ENCODE measurements around the gene CD27. TPM values are rescaled to one million over a fixed set of nuclear protein-coding genes. Genes with fewer than 3 reads are reported as not detected.

Gene CD27
- total and polyA plus RNA-seq, 9 of the 15 experiments (the other 6 are each of a cell fraction or from before 2014, with no cell fraction given): 0.24 TPM; not detected in 8

GRCh38 chr12:6469609-6470374, 25.0 kb downstream of the CD27 start:
- ATAC-seq (peak; percentile 17; the same call in 2 of the 3 replicates), DNase-seq (ENCODE audit: extremely low read depth in 1 of 4, low spot score in 3 of 4) (peak in 1 of 4 experiments; percentile 46), FAIRE-seq (peak; percentile 15)
- peaks cover 14 to 19% of the 10 kb centered on the region in 2 experiments; a peak in 4 of 5 replicates for H3K4me1 ChIP-seq (replicated peaks in 1 of 2; ENCODE audit: control insufficient read depth in 2 of 2, insufficient read depth in 2 of 2, low read length in 2 of 2)
- intact Hi-C loops (cut with micrococcal nuclease) (loop anchor here (5.0 kb wide), 1 partner anchor 132 kb away; no protein-coding TSS in a partner anchor), in situ Hi-C loops (cut with MboI) (loop anchor here (25.0 kb wide), 1 partner anchor 407 kb away; no protein-coding TSS in a partner anchor)
- peak overlapping the region; percentile 69 for H3K4me3 ChIP-seq
- peaks cover 8% of the 10 kb centered on the region; the same call in 2 of the 3 replicates for H3K36me3 ChIP-seq (ENCODE audit: control insufficient read depth, insufficient read depth, low read length)
- H3K9me3 ChIP-seq (replicated peaks; ENCODE audit: control insufficient read depth, insufficient read depth, low read depth, low read length): no peaks in the 10 kb centered on the region
- POLR2A ChIA-PET: interaction anchor here (0.6 to 2.3 kb wide), 20 partner anchors 8 to 474 kb away, joined by 3 to 12 read pairs (median 5); partner anchors contain the start of genes C12orf57, GAPDH, MRPL51 and RNU7-1
- H3K27me3 ChIP-seq (ENCODE audit: control insufficient read depth in 2 of 2, insufficient read depth in 2 of 2, low read length in 2 of 2): no peaks in the 10 kb centered on the region
- H3K9me1 ChIP-seq (ENCODE audit: control insufficient read depth, insufficient read depth, low read length): no peaks in the 10 kb centered on the region
- no peaks in the 10 kb centered on the region; the same call in 2 of the 3 replicates for H3K79me2 ChIP-seq (ENCODE audit: control insufficient read depth, insufficient read depth, low read length)
- 38% methylated on average over 8 of the region's 16 CpGs for WGBS (ENCODE audit: insufficient coverage, low coverage, missing lambda C conversion rate)
- peak overlapping the region; percentile 86 for H2AFZ ChIP-seq (ENCODE audit: low read depth, low read length)
- TSS peak; percentile 53 for BruUV-seq (replicated peaks)
- H3K9ac ChIP-seq (ENCODE audit: insufficient read depth in 1 of 2, low read depth in 2 of 2, low read length in 2 of 2): peak overlapping the region; percentile 52 to 92; a peak in 3 of 4 replicates
- H3K4me2 ChIP-seq (ENCODE audit: insufficient read depth, low read length): peak overlapping the region; percentile 84
- H4K20me1 ChIP-seq (replicated peaks; ENCODE audit: control insufficient read depth, insufficient read depth, low read length): no peaks in the 10 kb centered on the region
- CTCF ChIA-PET (ENCODE audit: low intra/inter-chr PET ratio): no interaction called here
- peak overlapping the region; percentile 63; the same call in 2 of the 3 replicates for H3K27ac ChIP-seq (ENCODE audit: extremely low read depth, low read depth, low read length)
- no peak for TF ChIP-seq ZNF133 (CRISPR knock-in tag; IDR thresholded peaks at IDR 0.05)
- TF ChIP-seq, protein P1, sequence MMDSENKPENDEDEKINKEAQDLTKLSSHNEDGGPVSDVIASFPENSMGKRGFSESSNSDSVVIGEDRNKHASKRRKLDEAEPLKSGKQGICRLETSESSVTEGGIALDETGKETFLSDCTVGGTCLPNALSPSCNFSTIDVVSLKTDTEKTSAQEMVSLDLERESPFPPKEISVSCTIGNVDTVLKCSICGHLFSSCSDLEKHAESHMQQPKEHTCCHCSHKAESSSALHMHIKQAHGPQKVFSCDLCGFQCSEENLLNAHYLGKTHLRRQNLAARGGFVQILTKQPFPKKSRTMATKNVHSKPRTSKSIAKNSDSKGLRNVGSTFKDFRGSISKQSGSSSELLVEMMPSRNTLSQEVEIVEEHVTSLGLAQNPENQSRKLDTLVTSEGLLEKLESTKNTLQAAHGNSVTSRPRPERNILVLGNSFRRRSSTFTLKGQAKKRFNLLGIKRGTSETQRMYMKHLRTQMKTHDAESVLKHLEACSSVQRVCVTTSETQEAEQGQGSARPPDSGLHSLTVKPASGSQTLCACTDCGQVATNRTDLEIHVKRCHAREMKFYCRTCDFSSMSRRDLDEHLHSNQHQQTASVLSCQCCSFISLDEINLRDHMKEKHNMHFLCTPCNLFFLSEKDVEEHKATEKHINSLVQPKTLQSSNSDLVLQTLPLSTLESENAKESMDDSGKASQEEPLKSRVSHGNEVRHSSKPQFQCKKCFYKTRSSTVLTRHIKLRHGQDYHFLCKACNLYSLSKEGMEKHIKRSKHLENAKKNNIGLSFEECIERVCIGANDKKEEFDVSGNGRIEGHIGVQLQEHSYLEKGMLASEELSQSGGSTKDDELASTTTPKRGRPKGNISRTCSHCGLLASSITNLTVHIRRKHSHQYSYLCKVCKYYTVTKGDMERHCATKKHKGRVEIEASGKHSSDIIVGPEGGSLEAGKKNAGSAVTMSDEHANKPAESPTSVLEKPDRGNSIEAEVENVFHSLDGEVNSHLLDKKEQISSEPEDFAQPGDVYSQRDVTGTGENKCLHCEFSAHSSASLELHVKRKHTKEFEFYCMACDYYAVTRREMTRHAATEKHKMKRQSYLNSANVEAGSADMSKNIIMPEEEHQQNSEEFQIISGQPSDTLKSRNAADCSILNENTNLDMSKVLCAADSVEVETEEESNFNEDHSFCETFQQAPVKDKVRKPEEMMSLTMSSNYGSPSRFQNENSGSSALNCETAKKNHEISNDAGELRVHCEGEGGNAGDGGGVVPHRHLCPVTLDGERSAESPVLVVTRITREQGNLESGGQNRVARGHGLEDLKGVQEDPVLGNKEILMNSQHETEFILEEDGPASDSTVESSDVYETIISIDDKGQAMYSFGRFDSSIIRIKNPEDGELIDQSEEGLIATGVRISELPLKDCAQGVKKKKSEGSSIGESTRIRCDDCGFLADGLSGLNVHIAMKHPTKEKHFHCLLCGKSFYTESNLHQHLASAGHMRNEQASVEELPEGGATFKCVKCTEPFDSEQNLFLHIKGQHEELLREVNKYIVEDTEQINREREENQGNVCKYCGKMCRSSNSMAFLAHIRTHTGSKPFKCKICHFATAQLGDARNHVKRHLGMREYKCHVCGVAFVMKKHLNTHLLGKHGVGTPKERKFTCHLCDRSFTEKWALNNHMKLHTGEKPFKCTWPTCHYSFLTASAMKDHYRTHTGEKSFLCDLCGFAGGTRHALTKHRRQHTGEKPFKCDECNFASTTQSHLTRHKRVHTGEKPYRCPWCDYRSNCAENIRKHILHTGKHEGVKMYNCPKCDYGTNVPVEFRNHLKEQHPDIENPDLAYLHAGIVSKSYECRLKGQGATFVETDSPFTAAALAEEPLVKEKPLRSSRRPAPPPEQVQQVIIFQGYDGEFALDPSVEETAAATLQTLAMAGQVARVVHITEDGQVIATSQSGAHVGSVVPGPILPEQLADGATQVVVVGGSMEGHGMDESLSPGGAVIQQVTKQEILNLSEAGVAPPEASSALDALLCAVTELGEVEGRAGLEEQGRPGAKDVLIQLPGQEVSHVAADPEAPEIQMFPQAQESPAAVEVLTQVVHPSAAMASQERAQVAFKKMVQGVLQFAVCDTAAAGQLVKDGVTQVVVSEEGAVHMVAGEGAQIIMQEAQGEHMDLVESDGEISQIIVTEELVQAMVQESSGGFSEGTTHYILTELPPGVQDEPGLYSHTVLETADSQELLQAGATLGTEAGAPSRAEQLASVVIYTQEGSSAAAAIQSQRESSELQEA (IDR thresholded peaks at IDR 0.05; ENCODE audit: low read depth): no peak
- TF ChIP-seq ZBTB7A (IDR thresholded peaks at IDR 0.05; ENCODE audit: borderline replicate concordance, control insufficient read depth, low read depth, low read length): peak; percentile 41; the same call in 1 of the 2 replicates
- no peak for TF ChIP-seq TAF7 (tag; IDR thresholded peaks at IDR 0.05)
- no peak for TF ChIP-seq PCBP2 (IDR thresholded peaks at IDR 0.05; ENCODE audit: low read depth, low read length, poor library complexity, severe bottlenecking)
- TF ChIP-seq RBM25 (IDR thresholded peaks at IDR 0.05; ENCODE audit: low read depth, low read length, severe bottlenecking): no peak
- TF ChIP-seq GATAD2B (IDR thresholded peaks at IDR 0.05; ENCODE audit: borderline replicate concordance): no peak
- TF ChIP-seq, protein P2, sequence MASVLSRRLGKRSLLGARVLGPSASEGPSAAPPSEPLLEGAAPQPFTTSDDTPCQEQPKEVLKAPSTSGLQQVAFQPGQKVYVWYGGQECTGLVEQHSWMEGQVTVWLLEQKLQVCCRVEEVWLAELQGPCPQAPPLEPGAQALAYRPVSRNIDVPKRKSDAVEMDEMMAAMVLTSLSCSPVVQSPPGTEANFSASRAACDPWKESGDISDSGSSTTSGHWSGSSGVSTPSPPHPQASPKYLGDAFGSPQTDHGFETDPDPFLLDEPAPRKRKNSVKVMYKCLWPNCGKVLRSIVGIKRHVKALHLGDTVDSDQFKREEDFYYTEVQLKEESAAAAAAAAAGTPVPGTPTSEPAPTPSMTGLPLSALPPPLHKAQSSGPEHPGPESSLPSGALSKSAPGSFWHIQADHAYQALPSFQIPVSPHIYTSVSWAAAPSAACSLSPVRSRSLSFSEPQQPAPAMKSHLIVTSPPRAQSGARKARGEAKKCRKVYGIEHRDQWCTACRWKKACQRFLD (CRISPR knock-in tag; IDR thresholded peaks at IDR 0.05): 0 out of 2 replicates have a peak, but pooled peaks have one; percentile 36
- TF ChIP-seq ZNF511 (CRISPR knock-in tag; IDR thresholded peaks at IDR 0.05): no peak
- TF ChIP-seq RAD51 (IDR thresholded peaks at IDR 0.05; ENCODE audit: borderline replicate concordance, low read depth): no peak

Measured in K562 (cell line).